Chondrocyte (in vitro differentiated cells): ENCODE measurements around the gene WSCD2. TPM values are rescaled to one million over a fixed set of nuclear protein-coding genes. Genes with fewer than 3 reads are reported as not detected.

Experiments
- DNase-seq: peaks from one replicate; pipeline ENCODE4 v3.0.0; 2021; ENCODE audit warnings: mixed read lengths, low spot score
- H3K27ac Mint-ChIP-seq: one replicate; pipeline ENCODE4 v1.8.0; 2021; ENCODE audit warnings: mild to moderate bottlenecking, moderate library complexity, mixed read lengths; ENCODE audit not compliant: unreplicated experiment
- H3K27me3 Mint-ChIP-seq: 2 replicates; pipeline ENCODE4 v1.8.0; 2021; ENCODE audit warnings: low read depth, mixed read lengths
- H3K36me3 Mint-ChIP-seq: 2 replicates; pipeline ENCODE4 v1.8.0; 2021; ENCODE audit warnings: low read depth, mixed read lengths
- H3K4me1 Mint-ChIP-seq: 2 replicates; pipeline ENCODE4 v1.8.0; 2021; ENCODE audit warnings: low read depth, mild to moderate bottlenecking, mixed read lengths
- H3K4me3 Mint-ChIP-seq: one replicate; pipeline ENCODE4 v1.8.0; 2021; ENCODE audit warnings: mild to moderate bottlenecking, moderate library complexity, mixed read lengths; ENCODE audit not compliant: unreplicated experiment
- H3K9me3 Mint-ChIP-seq: 2 replicates; pipeline ENCODE4 v1.8.0; 2021; ENCODE audit warnings: low read depth, mixed read lengths
- CTCF ChIP-seq: fragments of 200-600 bp; sonication (generic); IDR thresholded peaks from 2 replicates; pipeline ENCODE4 v1.5.0; 2021; ENCODE audit warnings: antibody characterized with exemption, mild to moderate bottlenecking, moderate library complexity
- total RNA-seq: library from RNA; stranded (reverse); gene quantifications from 3 replicates; pipeline ENCODE4 v1.2.1, GENCODE V29; 2021

Gene WSCD2
- total RNA-seq, 1 donor from 2014 or later = 0.32 TPM

DNA sequence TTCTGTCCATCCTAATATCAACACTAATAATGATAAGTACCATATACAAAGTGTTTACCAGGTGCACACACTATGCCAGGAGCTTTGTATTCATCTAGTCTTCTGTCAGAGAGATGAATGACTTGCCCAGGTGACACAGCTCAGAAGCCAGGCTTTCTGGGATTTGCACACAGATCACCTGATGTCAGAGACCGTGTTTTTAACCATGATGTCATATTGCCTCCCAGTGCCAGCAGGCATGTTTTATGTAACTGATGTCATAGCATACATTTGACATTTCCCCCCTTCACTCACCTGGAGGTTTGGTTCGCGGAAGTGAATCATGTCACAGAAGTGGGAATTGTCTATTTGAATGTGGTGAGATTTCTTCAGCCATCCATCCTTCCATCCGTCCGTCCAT is 5.7 kb downstream of the WSCD2 start:
- peaks cover 5% of the 10 kb centered on the region for H3K4me1 Mint-ChIP-seq
- TF ChIP-seq CTCF = no peak
- H3K4me3 Mint-ChIP-seq = no peak overlapping the region
- no peaks in the 10 kb centered on the region for H3K36me3 Mint-ChIP-seq
- H3K27ac Mint-ChIP-seq = no peak overlapping the region
- H3K9me3 Mint-ChIP-seq = no peaks in the 10 kb centered on the region
- DNase-seq = no peak
- peaks cover 43% of the 10 kb centered on the region for H3K27me3 Mint-ChIP-seq

DNA sequence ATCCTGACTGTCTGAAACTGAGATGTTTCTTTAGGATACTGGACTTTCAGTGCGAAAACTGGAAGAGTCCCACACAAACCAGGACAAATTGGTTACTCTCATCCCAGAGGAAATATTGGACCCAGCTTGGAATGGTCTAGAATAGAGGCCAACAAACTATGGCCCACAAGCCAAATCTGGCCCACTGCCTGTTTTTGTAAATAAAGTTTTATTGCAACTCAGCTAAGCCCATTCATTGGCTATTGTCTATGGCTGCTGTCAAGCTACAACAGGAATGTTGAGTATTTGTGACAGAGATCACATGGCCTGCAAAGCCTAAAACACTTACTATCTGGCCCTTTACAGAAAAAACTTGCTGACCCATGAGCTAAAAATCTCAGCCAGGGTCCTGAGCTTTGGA is 6.5 kb downstream of the WSCD2 start:
- no peaks in the 10 kb centered on the region for H3K9me3 Mint-ChIP-seq
- no peaks in the 10 kb centered on the region for H3K36me3 Mint-ChIP-seq
- H3K27me3 Mint-ChIP-seq = peaks cover 40% of the 10 kb centered on the region
- TF ChIP-seq CTCF = no peak
- no peak overlapping the region for H3K4me3 Mint-ChIP-seq
- no peaks in the 10 kb centered on the region for H3K4me1 Mint-ChIP-seq
- DNase-seq = no peak
- no peak overlapping the region for H3K27ac Mint-ChIP-seq

GRCh38 chr12:108136697-108137096 is 7.6 kb downstream of the WSCD2 start:
- no peaks in the 10 kb centered on the region for H3K4me1 Mint-ChIP-seq
- peaks cover 29% of the 10 kb centered on the region for H3K27me3 Mint-ChIP-seq
- no peak overlapping the region for H3K27ac Mint-ChIP-seq
- no peaks in the 10 kb centered on the region for H3K36me3 Mint-ChIP-seq
- no peak for TF ChIP-seq CTCF
- DNase-seq = no peak
- no peaks in the 10 kb centered on the region for H3K9me3 Mint-ChIP-seq
- no peak overlapping the region for H3K4me3 Mint-ChIP-seq

DNA sequence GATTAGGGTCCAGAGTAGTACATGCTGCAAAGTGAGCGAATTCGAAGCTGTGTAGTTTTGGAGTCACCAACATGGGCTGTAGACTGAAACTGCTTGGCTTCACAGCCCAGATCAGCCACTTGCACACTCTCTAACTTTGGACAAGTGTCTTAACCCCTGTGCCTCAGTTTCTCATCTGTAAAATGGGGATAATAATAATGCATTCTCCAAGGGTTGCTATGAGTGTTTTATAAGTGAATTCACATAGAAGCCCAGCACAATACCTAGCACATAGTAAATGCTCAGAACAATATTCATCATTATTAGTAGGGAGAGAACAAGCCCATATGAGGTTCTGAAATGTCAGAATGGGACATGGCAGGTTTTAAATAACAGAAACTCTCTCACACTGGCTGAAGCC is 10.4 kb downstream of the WSCD2 start:
- peaks cover 19% of the 10 kb centered on the region for H3K27me3 Mint-ChIP-seq
- H3K4me3 Mint-ChIP-seq = no peak overlapping the region
- no peak for TF ChIP-seq CTCF
- no peaks in the 10 kb centered on the region for H3K9me3 Mint-ChIP-seq
- DNase-seq = no peak
- H3K27ac Mint-ChIP-seq = no peak overlapping the region
- no peaks in the 10 kb centered on the region for H3K36me3 Mint-ChIP-seq
- no peaks in the 10 kb centered on the region for H3K4me1 Mint-ChIP-seq

DNA sequence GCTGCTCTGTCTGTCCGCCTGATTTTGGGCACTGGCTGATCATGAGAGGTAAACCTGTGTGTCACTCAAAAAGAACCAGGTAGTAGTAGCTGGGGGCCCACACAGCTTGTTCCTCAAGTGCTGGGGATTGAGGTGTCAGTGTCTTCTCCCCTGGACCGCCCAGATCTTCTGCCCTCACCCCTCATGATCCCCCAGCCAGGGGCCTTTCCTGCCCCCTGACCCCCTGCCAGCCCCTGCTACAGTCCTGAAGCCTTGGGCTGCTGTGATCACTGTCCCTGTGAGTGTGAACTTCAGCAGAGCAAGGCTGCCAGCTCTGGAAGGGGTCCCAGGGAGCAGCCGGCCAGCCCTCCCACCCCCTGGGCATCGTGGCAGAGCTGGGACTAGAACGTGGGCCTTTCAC is 11.4 kb downstream of the WSCD2 start:
- no peaks in the 10 kb centered on the region for H3K9me3 Mint-ChIP-seq
- no peak for TF ChIP-seq CTCF
- no peak overlapping the region for H3K27ac Mint-ChIP-seq

More for the DNA sequence above, 11.4 kb downstream of the WSCD2 start:
- Mint-ChIP-seq H3K36me3 (no peaks in the 10 kb centered on the region), H3K4me1 (no peaks in the 10 kb centered on the region), H3K27me3 (peaks cover 18% of the 10 kb centered on the region), H3K4me3 (no peak overlapping the region)
- DNase-seq = no peak
